GDM1 (cell line): ENCODE data around the gene FRMD4B.
"Not testable (repeated sequence)": the region's sequence is repeated elsewhere in the genome, so short reads cannot be mapped to it uniquely, and the experiment has no call there.

Experiments
- DNase-seq: peaks from one replicate; lab custom pipeline; 2025; lab: John Stamatoyannopoulos, UW

FRMD4B gene

GRCh38 chr3:69283496-69283895, 102.4 kb downstream of the FRMD4B start:
- DNase-seq, result no peak

GRCh38 chr3:69282181-69282580, 103.7 kb downstream of the FRMD4B start:
- DNase-seq, result no peak

- not testable (repeated sequence) for DNase-seq
Measured at GRCh38 chr3:69277403-69277802, 108.5 kb downstream of the FRMD4B start.

GRCh38 chr3:69276884-69277283, 109.0 kb downstream of the FRMD4B start:
- no peak for DNase-seq

- DNase-seq, result not testable (repeated sequence)
Measured at GRCh38 chr3:69276191-69276590, 109.7 kb downstream of the FRMD4B start.

- DNase-seq, result no peak
Measured at GRCh38 chr3:69273896-69274295, 112.0 kb downstream of the FRMD4B start.

GRCh38 chr3:69272556-69272955, 113.3 kb downstream of the FRMD4B start:
- DNase-seq, result no peak

- DNase-seq, result no peak
Measured at GRCh38 chr3:69271098-69271497, 114.8 kb downstream of the FRMD4B start.

- no peak for DNase-seq
Measured at GRCh38 chr3:69266585-69266984, 119.3 kb downstream of the FRMD4B start.

- DNase-seq, result not testable (repeated sequence)
Measured at GRCh38 chr3:69266071-69266470, 119.8 kb downstream of the FRMD4B start.

- not testable (repeated sequence) for DNase-seq
Measured at GRCh38 chr3:69260843-69261405, 125.0 kb downstream of the FRMD4B start.

GRCh38 chr3:69260216-69260787, 125.6 kb downstream of the FRMD4B start:
- DNase-seq, result no peak

GRCh38 chr3:69259125-69259524, 126.8 kb downstream of the FRMD4B start:
- no peak for DNase-seq

- no peak for DNase-seq
Measured at GRCh38 chr3:69255928-69256327, 130.0 kb downstream of the FRMD4B start.

- DNase-seq, result no peak
Measured at GRCh38 chr3:69254351-69254750, 131.5 kb downstream of the FRMD4B start.

- no peak for DNase-seq
Measured at GRCh38 chr3:69252631-69253030, 133.3 kb downstream of the FRMD4B start.

- DNase-seq, result no peak
Measured at GRCh38 chr3:69252141-69252540, 133.7 kb downstream of the FRMD4B start.

GRCh38 chr3:69251078-69251805, 134.6 kb downstream of the FRMD4B start:
- DNase-seq, result no peak

- DNase-seq, result no peak
Measured at GRCh38 chr3:69250014-69250413, 135.9 kb downstream of the FRMD4B start.

GRCh38 chr3:69249001-69249400, 136.9 kb downstream of the FRMD4B start:
- no peak for DNase-seq

GRCh38 chr3:69248436-69248835, 137.5 kb downstream of the FRMD4B start:
- DNase-seq, result no peak

- DNase-seq, result no peak
Measured at GRCh38 chr3:69246612-69247011, 139.3 kb downstream of the FRMD4B start.

GRCh38 chr3:69244039-69244438, 141.8 kb downstream of the FRMD4B start:
- no peak for DNase-seq

GRCh38 chr3:69241769-69242168, 144.1 kb downstream of the FRMD4B start:
- DNase-seq, result no peak
